Peyer's patch (tissue), 4 donors: ENCODE data around the gene TBL1XR1. TPM values are rescaled to one million over a fixed set of nuclear protein-coding genes. Genes with fewer than 3 reads are reported as not detected.

Experiments
- DNase-seq, 3 donors: peaks; one replicate each; pipeline ENCODE4 v3.0.0-alpha.2; 2017 to 2019
- H3K27ac ChIP-seq, 4 donors: fragments of 200-600 bp; sonication (generic); one replicate each; pipeline ENCODE4 v1.5.1; 2016 to 2019
- H3K27me3 ChIP-seq, 2 donors: fragments of 200-600 bp; sonication (generic); one replicate each; pipeline ENCODE4 v1.5.1; 2019
- H3K36me3 ChIP-seq, 3 donors: fragments of 200-600 bp; sonication (generic); one replicate each; pipeline ENCODE4 v1.5.1; 2016 to 2019
- H3K4me1 ChIP-seq, 4 donors: fragments of 200-600 bp; sonication (generic); one replicate each; pipeline ENCODE4 v1.5.1; 2016 to 2019
- H3K4me3 ChIP-seq, 4 donors: fragments of 200-600 bp; sonication (generic); 1 replicate in 3 of 4; 2 replicates in 1 of 4; pipeline ENCODE4 v1.5.1; 2016 to 2019; ENCODE audit warnings: mild to moderate bottlenecking in 1 of 4
- H3K9me3 ChIP-seq, 4 donors: fragments of 200-600 bp; sonication (generic); one replicate each; pipeline ENCODE4 v1.5.1; 2016 to 2019; ENCODE audit warnings: mild to moderate bottlenecking in 1 of 4
- CTCF ChIP-seq, 6 experiments: fragments of 450-650 bp in 4 of 6; fragments of 200-600 bp in 2 of 6; sonication (generic) in 1 of 6; IDR thresholded peaks; one replicate each; pipeline ENCODE4 v1.5.1; 2017 to 2019; ENCODE audit warnings: antibody characterized with exemption in 6 of 6, mild to moderate bottlenecking in 3 of 6, moderate library complexity in 1 of 6
- POLR2A ChIP-seq, 2 donors: fragments of 450-650 bp; IDR thresholded peaks; one replicate each; pipeline ENCODE4 v1.5.1; 2017; ENCODE audit warnings: antibody characterized with exemption in 2 of 2, mild to moderate bottlenecking in 2 of 2, moderate library complexity in 2 of 2
- total RNA-seq, 4 donors: library from RNA; depleted of rRNA; stranded (reverse); fragments of >200 nt; gene quantifications; one replicate each; pipeline ENCODE4 v1.1.0, GENCODE V29; 2016

Gene TBL1XR1
- total RNA-seq, 4 donors from 2014 or later = 40.7 to 81.7 (median 69.4) TPM

- TF ChIP-seq CTCF (IDR thresholded peaks at IDR 0.05) = no peak
- no peak for TF ChIP-seq POLR2A (IDR thresholded peaks at IDR 0.05)
- Histone ChIP-seq H3K4me1 (peaks cover 0 to 10% (median 0%) of the 10 kb centered on the region in 4 donors), H3K27ac (no peak overlapping the region), H3K4me3 (no peak overlapping the region), H3K36me3 (no peaks in the 10 kb centered on the region), H3K27me3 (no peaks in the 10 kb centered on the region), H3K9me3 (no peaks in the 10 kb centered on the region)
- DNase-seq = no peak
These were observed 63.1 kb downstream of the TBL1XR1 start for GRCh38 chr3:177133860-177134815.

- no peaks in the 10 kb centered on the region for H3K36me3 ChIP-seq
- no peak overlapping the region for H3K4me3 ChIP-seq
- no peak for TF ChIP-seq CTCF (IDR thresholded peaks at IDR 0.05)
- TF ChIP-seq POLR2A (IDR thresholded peaks at IDR 0.05) = no peak
- peaks cover 0 to 10% (median 0%) of the 10 kb centered on the region in 4 donors for H3K4me1 ChIP-seq
- no peaks in the 10 kb centered on the region for H3K27me3 ChIP-seq
- H3K9me3 ChIP-seq = no peaks in the 10 kb centered on the region
- DNase-seq = no peak
- no peak overlapping the region for H3K27ac ChIP-seq
These were observed 65.2 kb downstream of the TBL1XR1 start for GRCh38 chr3:177131927-177132636.

- peaks cover 0 to 7% (median 0%) of the 10 kb centered on the region in 4 donors for H3K4me1 ChIP-seq
- H3K27ac ChIP-seq = no peak overlapping the region
- TF ChIP-seq CTCF (IDR thresholded peaks at IDR 0.05) = no peak
- TF ChIP-seq POLR2A (IDR thresholded peaks at IDR 0.05) = no peak
These were observed 70.3 kb downstream of the TBL1XR1 start for GRCh38 chr3:177127008-177127407.

GRCh38 chr3:177126015-177126773 is 71.1 kb downstream of the TBL1XR1 start:
- Histone ChIP-seq H3K27me3 (no peaks in the 10 kb centered on the region), H3K4me1 (peaks cover 0 to 7% (median 0%) of the 10 kb centered on the region in 4 donors), H3K27ac (no peak overlapping the region), H3K9me3 (no peaks in the 10 kb centered on the region), H3K36me3 (no peaks in the 10 kb centered on the region), H3K4me3 (no peak overlapping the region)
- no peak for DNase-seq
- TF ChIP-seq POLR2A (IDR thresholded peaks at IDR 0.05) (no peak), CTCF (IDR thresholded peaks at IDR 0.05) (no peak)

More at GRCh38 chr3:177127008-177127407, 70.3 kb downstream of the TBL1XR1 start:
- H3K27me3 ChIP-seq = no peaks in the 10 kb centered on the region
- no peaks in the 10 kb centered on the region for H3K9me3 ChIP-seq
- no peak overlapping the region for H3K4me3 ChIP-seq
- no peaks in the 10 kb centered on the region for H3K36me3 ChIP-seq
- DNase-seq = no peak

GRCh38 chr3:177124882-177125281 is 72.4 kb downstream of the TBL1XR1 start:
- peaks cover 0 to 7% (median 2%) of the 10 kb centered on the region in 4 donors for H3K4me1 ChIP-seq
- no peaks in the 10 kb centered on the region for H3K36me3 ChIP-seq
- H3K27me3 ChIP-seq = no peaks in the 10 kb centered on the region
- H3K4me3 ChIP-seq = no peak overlapping the region
- TF ChIP-seq POLR2A (IDR thresholded peaks at IDR 0.05) = no peak
- no peak for TF ChIP-seq CTCF (IDR thresholded peaks at IDR 0.05)
- no peak for DNase-seq
- H3K27ac ChIP-seq = no peak overlapping the region
- H3K9me3 ChIP-seq = no peaks in the 10 kb centered on the region
